ENCODE measurements around the gene DCPS. TPM values are rescaled to one million over a fixed set of nuclear protein-coding genes. Genes with fewer than 3 reads are reported as not detected.

DCPS gene
- total and polyA plus RNA-seq, 2 of the 4 experiments (the other 2 are of a cell fraction) = 19.7 to 34.8 TPM

GRCh38 chr11:126393143-126393542 lies 89.3 kb downstream of the DCPS start:
- no peak overlapping the region for H3K9ac ChIP-seq (ENCODE audit: low read depth, low read length)
- CTCF ChIA-PET = no interaction called here
- POLR2A ChIA-PET (ENCODE audit: unreplicated experiment) = no interaction called here
- no peak overlapping the region for H2BK20ac ChIP-seq (ENCODE audit: low read depth, low read length)
- in situ Hi-C loops (cut with MboI; ENCODE audit: low sequenced_read_pairs) (no loop called here), dilution Hi-C loops (cut with HindIII; ENCODE audit: low sequenced_read_pairs, unreplicated experiment) (no loop called here), intact Hi-C loops (cut with micrococcal nuclease) (no loop called here)
- 100% methylated on average over 1 of the region's 5 CpGs; no CpG with 5 or more reads in 1 of the 2 experiments for WGBS, 2 experiments (ENCODE audit: extremely low coverage in 2 of 2, insufficient read length in 1 of 2)
- no peak for ATAC-seq (ENCODE audit: low read depth)
- H3K4ac ChIP-seq (ENCODE audit: low read depth, low read length) = no peak overlapping the region
- H3K9me3 ChIP-seq (ENCODE audit: control insufficient read depth, insufficient read depth, low read length) = no peaks in the 10 kb centered on the region
- H2BK120ac ChIP-seq (ENCODE audit: low read depth, low read length) = no peak overlapping the region
- no peak for TF ChIP-seq SMC3 (IDR thresholded peaks at IDR 0.05; ENCODE audit: low read depth, low read length)
- no peak for TF ChIP-seq CEBPB (IDR thresholded peaks at IDR 0.05; ENCODE audit: low read depth, low read length)
- TF ChIP-seq RCOR1 (IDR thresholded peaks at IDR 0.05; ENCODE audit: insufficient replicate concordance, low read length) = no peak
- TF ChIP-seq FOS (IDR thresholded peaks at IDR 0.05; ENCODE audit: low read depth, low read length) = no peak
- TF ChIP-seq RAD21 (IDR thresholded peaks at IDR 0.05; ENCODE audit: low read length) = no peak
- no peak for TF ChIP-seq POLR2A (IDR thresholded peaks at IDR 0.05; ENCODE audit: low read depth, low read length)
- no peak overlapping the region for H2AK9ac ChIP-seq (replicated peaks; ENCODE audit: low read depth, low read length, poor library complexity)
- H3K27ac ChIP-seq (ENCODE audit: insufficient read depth, low read length) = no peak overlapping the region
- no peak overlapping the region for H2BK15ac ChIP-seq (ENCODE audit: low read depth, low read length)
- H2AK5ac ChIP-seq (ENCODE audit: low read depth, low read length) = no peak overlapping the region
- no peak overlapping the region for H3K23ac ChIP-seq (ENCODE audit: low read depth, low read length)
- no peaks in the 10 kb centered on the region for H3K36me3 ChIP-seq (ENCODE audit: control insufficient read depth, insufficient read depth, low read length)
- H3K4me3 ChIP-seq (ENCODE audit: insufficient read depth, low read depth, low read length) = no peak overlapping the region
- no TSS peak for BruUV-seq (replicated peaks)
- H3K27me3 ChIP-seq (ENCODE audit: control insufficient read depth, insufficient read depth, low read length) = no peaks in the 10 kb centered on the region
- peaks cover 5% of the 10 kb centered on the region; the same call in 1 of the 2 replicates for H3K4me1 ChIP-seq (ENCODE audit: control insufficient read depth, insufficient read depth, low read length)
- DNase-seq = no peak
- H3K18ac ChIP-seq (ENCODE audit: low read depth, low read length) = no peak overlapping the region
- no peaks in the 10 kb centered on the region for H4K20me1 ChIP-seq (ENCODE audit: insufficient read depth, low read length)
- no peak overlapping the region for H4K5ac ChIP-seq (ENCODE audit: low read depth, low read length)
- no peak overlapping the region for H3K56ac ChIP-seq (ENCODE audit: extremely low read depth, insufficient read depth, low read length)
- H2BK5ac ChIP-seq (ENCODE audit: low read depth, low read length, poor library complexity, severe bottlenecking) = no peak overlapping the region
- no peak overlapping the region for H4K91ac ChIP-seq (ENCODE audit: insufficient read depth, low read depth, low read length)
- H3K9me1 ChIP-seq (ENCODE audit: insufficient read depth, low read length) = no peaks in the 10 kb centered on the region
- no peak overlapping the region for H2AFZ ChIP-seq (replicated peaks; ENCODE audit: low read length, poor library complexity)
- H3K14ac ChIP-seq (replicated peaks; ENCODE audit: low read depth, low read length) = no peak overlapping the region
- no peak overlapping the region for H3K4me2 ChIP-seq (ENCODE audit: low read depth, low read length)
- H4K8ac ChIP-seq (ENCODE audit: low read depth in 2 of 2, low read length in 2 of 2) = no peak overlapping the region
- H3K79me1 ChIP-seq (ENCODE audit: low read depth in 1 of 2, low read length in 2 of 2) = peaks cover 8 to 18% of the 10 kb centered on the region in 2 experiments

All from IMR-90 (cell line).